ENCODE results near the gene FAM237B.

- TF ChIP-seq CTCF (conservative IDR thresholded peaks at IDR 0.05; ENCODE audit: low read depth, low read length) (no peak), EZH2 (IDR thresholded peaks at IDR 0.05; ENCODE audit: low read length, unreplicated experiment) (no peak), EZH2phosphoT487 (IDR thresholded peaks at IDR 0.05; ENCODE audit: borderline replicate concordance, low read length) (no peak)
Measured at GRCh38 chr7:90349305-90349704, 28.2 kb upstream of the FAM237B start.

Data from PC-3 (cell line).